ENCODE measurements around the gene NDUFAF3. TPM values are rescaled to one million over a fixed set of nuclear protein-coding genes. Genes with fewer than 3 reads are reported as not detected.

NDUFAF3 gene
- total and polyA plus RNA-seq, 2 donors (not counting 1 experiment from before 2014, with no cell fraction given) = 57.3 to 113 TPM

- H3K27ac ChIP-seq (ENCODE audit: insufficient read depth, low read length) = peak overlapping the region; percentile 94
- H3K4me3 ChIP-seq (replicated peaks in 1 of 4; ENCODE audit: control extremely low read depth in 1 of 4, insufficient read depth in 1 of 4, low read depth in 3 of 4, low read length in 4 of 4) = peak overlapping the region; percentile 79 to 85 (median 82)
- peaks cover 12% of the 10 kb centered on the region for H3K4me1 ChIP-seq (ENCODE audit: control insufficient read depth, extremely low read depth, insufficient read depth, low read length)
- DNase-seq (ENCODE audit: low read depth in 2 of 2) = peak; percentile 23 to 28
- H2AFZ ChIP-seq (ENCODE audit: low read length) = peak overlapping the region; percentile 70
- peaks cover 2% of the 10 kb centered on the region for H3K36me3 ChIP-seq (ENCODE audit: control insufficient read depth, insufficient read depth, low read length)
- TF ChIP-seq EZH2 (IDR thresholded peaks at IDR 0.05; ENCODE audit: low read length, missing control alignments) (no peak), CTCF (conservative IDR thresholded peaks at IDR 0.05 in 1 of 2, IDR thresholded peaks at IDR 0.05 in 1 of 2; ENCODE audit: low read depth in 1 of 2, low read length in 2 of 2) (no peak)
- no peaks in the 10 kb centered on the region for H3K9me3 ChIP-seq (ENCODE audit: control insufficient read depth, insufficient read depth, low read depth, low read length)
- H4K20me1 ChIP-seq (ENCODE audit: control insufficient read depth, extremely low read depth, insufficient read depth, low read length) = no peaks in the 10 kb centered on the region
- peaks cover 25% of the 10 kb centered on the region for H3K79me2 ChIP-seq (ENCODE audit: control insufficient read depth, insufficient read depth, low read length)
- H3K4me2 ChIP-seq (ENCODE audit: extremely low read depth, insufficient read depth, low read length) = peak overlapping the region; percentile 81
- no peaks in the 10 kb centered on the region for H3K27me3 ChIP-seq (ENCODE audit: control insufficient read depth, insufficient read depth, low read length)
- H3K9ac ChIP-seq (ENCODE audit: insufficient read depth, low read length) = peak overlapping the region; percentile 92
Measured at GRCh38 chr3:48990636-48991469, 31.1 kb upstream of the NDUFAF3 start.

- peaks cover 25% of the 10 kb centered on the region for H3K79me2 ChIP-seq (ENCODE audit: control insufficient read depth, insufficient read depth, low read length)
- H4K20me1 ChIP-seq (ENCODE audit: control insufficient read depth, extremely low read depth, insufficient read depth, low read length) = no peaks in the 10 kb centered on the region
- H3K36me3 ChIP-seq (ENCODE audit: control insufficient read depth, insufficient read depth, low read length) = peaks cover 2% of the 10 kb centered on the region
- H2AFZ ChIP-seq (ENCODE audit: low read length) = no peak overlapping the region
- peak overlapping the region; percentile 81 for H3K4me2 ChIP-seq (ENCODE audit: extremely low read depth, insufficient read depth, low read length)
- TF ChIP-seq EZH2 (IDR thresholded peaks at IDR 0.05; ENCODE audit: low read length, missing control alignments) (no peak), CTCF (conservative IDR thresholded peaks at IDR 0.05 in 1 of 2, IDR thresholded peaks at IDR 0.05 in 1 of 2; ENCODE audit: low read depth in 1 of 2, low read length in 2 of 2) (no peak)
- H3K27me3 ChIP-seq (ENCODE audit: control insufficient read depth, insufficient read depth, low read length) = no peaks in the 10 kb centered on the region
- peaks cover 12% of the 10 kb centered on the region for H3K4me1 ChIP-seq (ENCODE audit: control insufficient read depth, extremely low read depth, insufficient read depth, low read length)
- no peak for DNase-seq (ENCODE audit: low read depth in 2 of 2)
- H3K9me3 ChIP-seq (ENCODE audit: control insufficient read depth, insufficient read depth, low read depth, low read length) = no peaks in the 10 kb centered on the region
- H3K27ac ChIP-seq (ENCODE audit: insufficient read depth, low read length) = no peak overlapping the region
- no peak overlapping the region for H3K9ac ChIP-seq (ENCODE audit: insufficient read depth, low read length)
- H3K4me3 ChIP-seq (replicated peaks in 1 of 4; ENCODE audit: control extremely low read depth in 1 of 4, insufficient read depth in 1 of 4, low read depth in 3 of 4, low read length in 4 of 4) = peak overlapping the region; percentile 79 to 85 (median 82)
Measured at GRCh38 chr3:48991851-48992545, 29.9 kb upstream of the NDUFAF3 start.

- Histone ChIP-seq H3K4me3 (replicated peaks in 1 of 4; ENCODE audit: control extremely low read depth in 1 of 4, insufficient read depth in 1 of 4, low read depth in 3 of 4, low read length in 4 of 4) (no peak overlapping the region), H2AFZ (ENCODE audit: low read length) (no peak overlapping the region), H3K9ac (ENCODE audit: insufficient read depth, low read length) (no peak overlapping the region), H3K27ac (ENCODE audit: insufficient read depth, low read length) (no peak overlapping the region), H3K4me2 (ENCODE audit: extremely low read depth, insufficient read depth, low read length) (no peak overlapping the region), H3K27me3 (ENCODE audit: control insufficient read depth, insufficient read depth, low read length) (no peaks in the 10 kb centered on the region), H3K36me3 (ENCODE audit: control insufficient read depth, insufficient read depth, low read length) (peaks cover 2% of the 10 kb centered on the region), H4K20me1 (ENCODE audit: control insufficient read depth, extremely low read depth, insufficient read depth, low read length) (no peaks in the 10 kb centered on the region), H3K4me1 (ENCODE audit: control insufficient read depth, extremely low read depth, insufficient read depth, low read length) (peaks cover 12% of the 10 kb centered on the region), H3K9me3 (ENCODE audit: control insufficient read depth, insufficient read depth, low read depth, low read length) (no peaks in the 10 kb centered on the region), H3K79me2 (ENCODE audit: control insufficient read depth, insufficient read depth, low read length) (peaks cover 25% of the 10 kb centered on the region)
- DNase-seq (ENCODE audit: low read depth in 2 of 2) = no peak
- no peak for TF ChIP-seq EZH2 (IDR thresholded peaks at IDR 0.05; ENCODE audit: low read length, missing control alignments)
- TF ChIP-seq CTCF (conservative IDR thresholded peaks at IDR 0.05 in 1 of 2, IDR thresholded peaks at IDR 0.05 in 1 of 2; ENCODE audit: low read depth in 1 of 2, low read length in 2 of 2) = no peak
Measured at GRCh38 chr3:48993834-48994233, 28.1 kb upstream of the NDUFAF3 start.
